ENCODE results near the gene CBFA2T3. TPM values are rescaled to one million over a fixed set of nuclear protein-coding genes. Genes with fewer than 3 reads are reported as not detected.

The CBFA2T3 gene
- polyA plus RNA-seq, 4 donors, result 1.8 to 3.6 (median 3.5) TPM

- DNase-seq (ENCODE audit: low read depth in 4 of 4, low spot score in 2 of 4), result no peak
Measured at GRCh38 chr16:88979353-88980015, 2.5 kb upstream of the CBFA2T3 start.

- no peak for DNase-seq (ENCODE audit: low read depth in 4 of 4, low spot score in 2 of 4)
Measured at GRCh38 chr16:88978608-88979346, 1.8 kb upstream of the CBFA2T3 start.

GRCh38 chr16:88977812-88978607, 1.0 kb upstream of the CBFA2T3 start:
- no peak for DNase-seq (ENCODE audit: low read depth in 4 of 4, low spot score in 2 of 4)

- no peak for DNase-seq (ENCODE audit: low read depth in 4 of 4, low spot score in 2 of 4)
Measured at GRCh38 chr16:88976366-88977017, 515 bp downstream of the CBFA2T3 start.

GRCh38 chr16:88975511-88976061, 1.4 kb downstream of the CBFA2T3 start:
- no peak for DNase-seq (ENCODE audit: low read depth in 4 of 4, low spot score in 2 of 4)

- no peak for DNase-seq (ENCODE audit: low read depth in 4 of 4, low spot score in 2 of 4)
Measured at GRCh38 chr16:88974916-88975215, 2.1 kb downstream of the CBFA2T3 start.

GRCh38 chr16:88974080-88974915, 2.7 kb downstream of the CBFA2T3 start:
- DNase-seq (ENCODE audit: low read depth in 4 of 4, low spot score in 2 of 4), result no peak

- no peak for DNase-seq (ENCODE audit: low read depth in 4 of 4, low spot score in 2 of 4)
Measured at GRCh38 chr16:88973415-88974050, 3.5 kb downstream of the CBFA2T3 start.

GRCh38 chr16:88973007-88973410, 4.0 kb downstream of the CBFA2T3 start:
- DNase-seq (ENCODE audit: low read depth in 4 of 4, low spot score in 2 of 4), result no peak

GRCh38 chr16:88972349-88972748, 4.7 kb downstream of the CBFA2T3 start:
- DNase-seq (ENCODE audit: low read depth in 4 of 4, low spot score in 2 of 4), result no peak

- DNase-seq (ENCODE audit: low read depth in 4 of 4, low spot score in 2 of 4), result no peak
Measured at GRCh38 chr16:88971371-88972097, 5.5 kb downstream of the CBFA2T3 start.

- DNase-seq (ENCODE audit: low read depth in 4 of 4, low spot score in 2 of 4), result no peak
Measured at GRCh38 chr16:88970539-88971065, 6.4 kb downstream of the CBFA2T3 start.

- DNase-seq (ENCODE audit: low read depth in 4 of 4, low spot score in 2 of 4), result no peak
Measured at GRCh38 chr16:88970050-88970449, 7.0 kb downstream of the CBFA2T3 start.

GRCh38 chr16:88969361-88969831, 7.6 kb downstream of the CBFA2T3 start:
- no peak for DNase-seq (ENCODE audit: low read depth in 4 of 4, low spot score in 2 of 4)

GRCh38 chr16:88968589-88969280, 8.3 kb downstream of the CBFA2T3 start:
- DNase-seq (ENCODE audit: low read depth in 4 of 4, low spot score in 2 of 4), result no peak

- no peak for DNase-seq (ENCODE audit: low read depth in 4 of 4, low spot score in 2 of 4)
Measured at GRCh38 chr16:88967830-88968588, 9.0 kb downstream of the CBFA2T3 start.

Measured in left renal cortex interstitium (tissue), 4 donors.